Measurements from ENCODE around the gene RBM6. TPM values are rescaled to one million over a fixed set of nuclear protein-coding genes. Genes with fewer than 3 reads are reported as not detected.

The RBM6 gene
- total RNA-seq, 1 experiment from 2014 or later = 58.3 TPM

DNA sequence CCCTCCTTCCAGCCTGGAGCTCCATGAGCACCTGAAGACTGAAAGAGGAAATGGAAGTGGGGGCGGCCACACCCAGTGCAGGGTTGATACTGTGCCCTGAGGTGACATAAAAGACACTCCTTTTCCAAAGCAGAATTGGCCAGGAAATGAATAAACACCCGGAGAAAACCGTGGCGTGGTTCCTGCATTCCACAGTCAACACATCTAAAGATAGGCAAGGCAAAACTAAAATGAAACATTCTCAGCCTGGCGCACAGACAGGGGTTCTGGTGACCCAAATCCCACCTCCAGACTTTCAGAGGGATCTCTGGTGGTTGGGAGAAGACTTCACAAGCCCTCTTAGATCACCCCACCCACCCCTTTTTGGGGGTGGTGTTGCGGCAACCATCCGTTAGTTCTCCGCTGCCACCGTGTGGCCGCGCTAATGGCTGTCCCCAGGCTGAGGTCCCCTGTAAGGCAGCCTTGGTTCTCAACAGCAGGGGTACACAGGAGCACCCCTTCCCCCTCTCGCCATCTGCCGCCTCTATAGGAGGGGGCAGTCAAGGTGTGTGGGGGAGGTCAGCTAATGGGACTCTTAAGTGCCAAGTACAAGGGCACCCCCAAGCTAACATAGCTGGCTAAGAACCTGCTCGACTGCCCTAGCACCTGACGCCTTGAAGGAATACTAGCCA, 33.7 kb upstream of the RBM6 start:
- TF ChIP-seq POLR2AphosphoS5 (IDR thresholded peaks at IDR 0.05; ENCODE audit: low read depth, low read length) (peak; percentile 55; the same call in 1 of the 2 replicates), SP1 (IDR thresholded peaks at IDR 0.05; ENCODE audit: low read depth) (no peak), YY1 (IDR thresholded peaks at IDR 0.05; ENCODE audit: extremely low read depth, insufficient replicate concordance, low read depth, low read length) (peak; percentile 18), CTCF (IDR thresholded peaks at IDR 0.05 in 2 of 3, conservative IDR thresholded peaks at IDR 0.05 in 1 of 3; ENCODE audit: borderline replicate concordance in 1 of 3, insufficient read depth in 1 of 3, low read depth in 2 of 3, low read length in 2 of 3) (peak in 2 of 3 experiments; percentile 81 to 88; a peak in 4 of 6 replicates)
- ChIA-PET CTCF (interaction anchor here (0.8 to 2.7 kb wide), 5 partner anchors 13 to 103 kb away, joined by 3 to 10 read pairs (median 5); partner anchors contain the start of gene INKA1), RAD21 (ENCODE audit: low non-redundant PET in 1 of 2, low total read pairs in 2 of 2, uncharacterized antibody in 2 of 2, unreplicated experiment in 2 of 2) (interaction anchor here (0.5 to 1.1 kb wide), 3 partner anchors 56 to 205 kb away, joined by 3 read pairs; partner anchors contain the start of gene INKA1 (in 1 of the 2)), POLR2A (interaction anchor here (0.9 to 3.2 kb wide), 5 partner anchors 18 to 103 kb away, joined by 3 to 12 read pairs (median 3); partner anchors contain the start of genes INKA1, MON1A and RBM6)
- DNase-seq (ENCODE audit: low read depth, low spot score) (peak; percentile 55), ATAC-seq (peak; percentile 54)
- no TSS peak for BruUV-seq (replicated peaks)
- 0 out of 4 replicates have a peak, but pooled peaks cover 0 to 6% of the 10 kb centered on the region in 2 experiments for H3K36me3 ChIP-seq (ENCODE audit: control insufficient read depth in 1 of 2, insufficient read depth in 2 of 2, low read length in 2 of 2)
- peak overlapping the region; percentile 97 for H3K4me2 ChIP-seq (ENCODE audit: low read length)
- no peaks in the 10 kb centered on the region for H3K9me2 ChIP-seq (ENCODE audit: insufficient read depth)
- peaks cover 40 to 52% of the 10 kb centered on the region in 2 experiments for H3K4me1 ChIP-seq (ENCODE audit: control insufficient read depth in 1 of 2, insufficient read depth in 2 of 2, low read length in 2 of 2)
- peak overlapping the region; percentile 75 to 79 for H3K4me3 ChIP-seq (replicated peaks in 1 of 2; ENCODE audit: low read depth in 1 of 2, low read length in 2 of 2)
- H4K20me1 ChIP-seq (ENCODE audit: insufficient read depth) = no peaks in the 10 kb centered on the region
- peaks cover 38% of the 10 kb centered on the region for H3K79me2 ChIP-seq (ENCODE audit: insufficient read depth, low read length)
- peak overlapping the region; percentile 89 for H3K27ac ChIP-seq (ENCODE audit: low read depth, low read length)
- H3K9ac ChIP-seq (ENCODE audit: low read length) = peak overlapping the region; percentile 96
- peak overlapping the region; percentile 64 for H2AFZ ChIP-seq (ENCODE audit: low read depth, low read length, poor library complexity, severe bottlenecking)
- no peaks in the 10 kb centered on the region for H3K27me3 ChIP-seq (ENCODE audit: insufficient read depth, low read length)
- intact Hi-C loops (cut with micrococcal nuclease) = loop anchor here (1.0 kb wide), 3 partner anchors 65 to 203 kb away; no protein-coding TSS in a partner anchor
- H3K9me3 ChIP-seq (ENCODE audit: control insufficient read depth in 1 of 2, insufficient read depth in 1 of 2, low read depth in 1 of 2, low read length in 2 of 2) = no peaks in the 10 kb centered on the region
